ENCODE measurements around the gene UBE2G1.
"Not testable (repeated sequence)": the region's sequence is repeated elsewhere in the genome, so short reads cannot be mapped to it uniquely, and the experiment has no call there.

Gene UBE2G1

DNA sequence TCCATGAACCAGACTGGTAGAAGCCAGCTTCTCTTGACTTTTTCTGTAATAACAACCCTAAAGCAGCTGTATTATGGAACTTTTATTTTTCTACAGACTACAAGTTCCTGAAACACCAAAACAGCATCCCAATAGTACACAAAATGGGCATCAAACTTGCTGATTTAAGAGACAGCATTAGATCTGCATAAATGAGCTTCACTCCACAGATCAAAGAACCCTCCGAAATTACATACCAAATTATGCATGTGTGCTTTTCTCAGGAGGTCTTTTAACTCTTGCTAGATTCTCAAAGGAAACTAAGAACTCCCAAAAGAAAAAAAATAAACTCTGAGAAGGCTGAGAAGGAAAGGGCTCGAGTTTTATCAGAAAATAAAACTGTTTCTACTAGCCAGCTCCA, 12.3 kb downstream of the UBE2G1 start:
- no peak overlapping the region for H3K4me3 ChIP-seq (ENCODE audit: low read length)
- H3K4me1 ChIP-seq (ENCODE audit: control insufficient read depth, insufficient read depth, low read length), result peaks cover 17% of the 10 kb centered on the region
- H3K27me3 ChIP-seq (replicated peaks; ENCODE audit: control insufficient read depth, insufficient read depth, low read length), result no peaks in the 10 kb centered on the region
- no peak overlapping the region for H3K9ac ChIP-seq (ENCODE audit: low read length)
- H3K36me3 ChIP-seq (ENCODE audit: control insufficient read depth, insufficient read depth, low read length, severe bottlenecking), result no peaks in the 10 kb centered on the region
- H3K9me3 ChIP-seq (ENCODE audit: control insufficient read depth, low read length), result no peaks in the 10 kb centered on the region
- no peak for DNase-seq (ENCODE audit: low read depth)

GRCh38 chr17:4350214-4350613, 16.3 kb downstream of the UBE2G1 start:
- not testable (repeated sequence) for DNase-seq (ENCODE audit: low read depth); H3K27me3 ChIP-seq (replicated peaks; ENCODE audit: control insufficient read depth, insufficient read depth, low read length); H3K36me3 ChIP-seq (ENCODE audit: control insufficient read depth, insufficient read depth, low read length, severe bottlenecking); H3K4me3 ChIP-seq (ENCODE audit: low read length); H3K9ac ChIP-seq (ENCODE audit: low read length); H3K9me3 ChIP-seq (ENCODE audit: control insufficient read depth, low read length)
- peaks cover 14% of the 10 kb centered on the region for H3K4me1 ChIP-seq (ENCODE audit: control insufficient read depth, insufficient read depth, low read length)

GRCh38 chr17:4345581-4346252, 20.8 kb downstream of the UBE2G1 start:
- peaks cover 17% of the 10 kb centered on the region for H3K4me1 ChIP-seq (ENCODE audit: control insufficient read depth, insufficient read depth, low read length)
- DNase-seq (ENCODE audit: low read depth), result no peak
- no peak overlapping the region for H3K9ac ChIP-seq (ENCODE audit: low read length)
- H3K36me3 ChIP-seq (ENCODE audit: control insufficient read depth, insufficient read depth, low read length, severe bottlenecking), result no peaks in the 10 kb centered on the region
- H3K9me3 ChIP-seq (ENCODE audit: control insufficient read depth, low read length), result no peaks in the 10 kb centered on the region
- no peak overlapping the region for H3K4me3 ChIP-seq (ENCODE audit: low read length)
- H3K27me3 ChIP-seq (replicated peaks; ENCODE audit: control insufficient read depth, insufficient read depth, low read length), result no peaks in the 10 kb centered on the region

DNA sequence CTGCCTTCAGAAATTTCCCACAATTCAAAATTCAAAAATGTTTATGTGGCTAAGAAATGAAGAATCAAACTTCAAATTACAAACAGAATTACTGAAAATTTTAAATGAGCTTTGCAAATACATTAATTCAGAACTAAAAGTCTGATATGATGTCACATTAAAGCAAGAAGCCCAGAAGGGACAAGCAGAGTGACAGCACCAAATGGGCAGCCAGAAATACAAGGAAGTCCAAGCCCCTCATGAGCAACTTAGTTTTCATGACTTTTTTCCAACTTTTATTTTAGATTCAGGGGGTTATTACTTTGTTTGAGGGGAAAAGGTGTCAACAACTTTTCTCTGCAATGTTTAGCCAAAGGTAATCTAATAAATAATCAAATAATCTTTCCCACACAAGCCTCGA, 21.5 kb downstream of the UBE2G1 start:
- Histone ChIP-seq H3K4me1 (ENCODE audit: control insufficient read depth, insufficient read depth, low read length) (peaks cover 22% of the 10 kb centered on the region), H3K9ac (ENCODE audit: low read length) (no peak overlapping the region), H3K36me3 (ENCODE audit: control insufficient read depth, insufficient read depth, low read length, severe bottlenecking) (no peaks in the 10 kb centered on the region), H3K4me3 (ENCODE audit: low read length) (no peak overlapping the region), H3K9me3 (ENCODE audit: control insufficient read depth, low read length) (no peaks in the 10 kb centered on the region), H3K27me3 (replicated peaks; ENCODE audit: control insufficient read depth, insufficient read depth, low read length) (no peaks in the 10 kb centered on the region)
- DNase-seq (ENCODE audit: low read depth), result no peak

- Histone ChIP-seq H3K9me3 (ENCODE audit: control insufficient read depth, low read length) (no peaks in the 10 kb centered on the region), H3K4me1 (ENCODE audit: control insufficient read depth, insufficient read depth, low read length) (peaks cover 22% of the 10 kb centered on the region), H3K4me3 (ENCODE audit: low read length) (no peak overlapping the region), H3K27me3 (replicated peaks; ENCODE audit: control insufficient read depth, insufficient read depth, low read length) (no peaks in the 10 kb centered on the region), H3K36me3 (ENCODE audit: control insufficient read depth, insufficient read depth, low read length, severe bottlenecking) (no peaks in the 10 kb centered on the region), H3K9ac (ENCODE audit: low read length) (no peak overlapping the region)
- DNase-seq (ENCODE audit: low read depth), result no peak
Observed at GRCh38 chr17:4342535-4342934, 23.9 kb downstream of the UBE2G1 start.

GRCh38 chr17:4341616-4341977, 24.9 kb downstream of the UBE2G1 start:
- H3K9me3 ChIP-seq (ENCODE audit: control insufficient read depth, low read length), result no peaks in the 10 kb centered on the region
- no peaks in the 10 kb centered on the region for H3K27me3 ChIP-seq (replicated peaks; ENCODE audit: control insufficient read depth, insufficient read depth, low read length)
- DNase-seq (ENCODE audit: low read depth), result no peak
- peaks cover 25% of the 10 kb centered on the region for H3K4me1 ChIP-seq (ENCODE audit: control insufficient read depth, insufficient read depth, low read length)
- no peaks in the 10 kb centered on the region for H3K36me3 ChIP-seq (ENCODE audit: control insufficient read depth, insufficient read depth, low read length, severe bottlenecking)
- peak overlapping the region; percentile 36 for H3K4me3 ChIP-seq (ENCODE audit: low read length)
- H3K9ac ChIP-seq (ENCODE audit: low read length), result no peak overlapping the region

DNA sequence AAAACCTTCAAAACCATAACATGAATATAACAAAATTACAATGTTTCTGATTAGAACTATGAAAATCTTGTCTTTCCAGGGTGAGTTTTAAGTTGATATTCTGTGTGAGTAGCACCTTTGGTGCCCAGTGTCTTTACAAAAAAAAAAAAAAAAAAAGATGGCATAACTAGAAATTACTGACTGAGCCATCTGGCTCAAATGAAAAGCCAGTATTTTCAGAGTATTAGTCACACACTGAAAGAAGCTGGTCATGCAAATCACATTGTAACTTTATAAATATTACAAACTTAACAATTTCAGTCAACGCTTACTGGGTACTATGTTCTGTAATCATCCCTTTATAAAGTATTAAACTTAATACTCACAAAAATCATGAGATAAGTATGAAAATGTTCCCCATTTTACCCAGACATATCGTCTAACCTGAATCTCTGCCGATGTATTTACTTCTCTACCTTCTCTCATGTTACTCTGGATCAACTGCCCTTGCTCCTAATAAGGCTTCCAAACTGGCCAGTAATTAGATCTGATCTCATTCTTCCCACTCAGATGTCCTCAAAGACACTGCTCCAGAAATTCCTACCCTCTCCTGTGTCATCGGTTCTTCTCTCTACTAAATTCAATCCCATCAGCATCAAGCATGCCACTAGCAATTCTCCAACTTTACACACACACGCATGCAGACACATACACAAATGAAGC, 25.4 kb downstream of the UBE2G1 start:
- DNase-seq (ENCODE audit: low read depth), result peak; percentile 25
- Histone ChIP-seq H3K4me1 (ENCODE audit: control insufficient read depth, insufficient read depth, low read length) (peaks cover 27% of the 10 kb centered on the region), H3K4me3 (ENCODE audit: low read length) (peak overlapping the region; percentile 36), H3K9me3 (ENCODE audit: control insufficient read depth, low read length) (no peaks in the 10 kb centered on the region), H3K27me3 (replicated peaks; ENCODE audit: control insufficient read depth, insufficient read depth, low read length) (no peaks in the 10 kb centered on the region), H3K36me3 (ENCODE audit: control insufficient read depth, insufficient read depth, low read length, severe bottlenecking) (no peaks in the 10 kb centered on the region), H3K9ac (ENCODE audit: low read length) (no peak overlapping the region)

DNA sequence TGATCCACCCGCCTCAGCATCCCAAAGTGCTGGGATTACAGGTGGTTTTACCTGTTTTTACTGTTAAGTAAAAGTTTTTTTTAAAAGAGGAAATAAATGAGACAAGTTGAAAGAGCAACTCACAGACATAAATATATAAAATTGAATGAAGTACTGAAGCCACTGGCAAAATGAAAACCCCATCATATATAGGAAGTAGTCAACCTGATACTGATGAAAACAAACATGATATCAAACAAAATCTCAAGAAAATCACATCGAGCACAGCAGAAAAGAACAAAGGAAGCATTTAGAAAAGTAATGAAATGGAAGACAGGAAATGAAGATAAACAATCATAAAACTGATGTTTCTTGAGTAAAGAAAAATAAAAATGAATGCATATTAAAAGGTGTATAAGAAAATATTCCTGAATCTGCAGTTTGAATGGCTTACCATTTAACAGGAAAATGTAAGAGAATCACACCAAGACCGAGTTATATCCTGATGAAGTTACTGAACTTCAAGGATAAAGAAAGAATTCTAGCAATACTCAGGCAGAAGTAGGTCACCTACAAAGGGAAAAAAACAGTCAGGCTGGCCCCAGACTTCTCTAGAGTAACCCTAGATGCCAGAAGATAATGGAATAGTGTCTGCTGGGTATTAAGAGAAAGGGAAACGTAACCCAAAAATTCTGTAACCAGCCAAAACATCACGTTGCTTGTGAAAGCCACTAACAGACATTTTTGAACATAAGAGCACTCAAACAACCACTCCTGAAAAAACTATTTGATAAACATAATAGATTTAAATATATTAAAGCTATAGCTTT, 31.5 kb downstream of the UBE2G1 start:
- H3K9ac ChIP-seq (ENCODE audit: low read length), result no peak overlapping the region
- no peaks in the 10 kb centered on the region for H3K36me3 ChIP-seq (ENCODE audit: control insufficient read depth, insufficient read depth, low read length, severe bottlenecking)
- H3K4me3 ChIP-seq (ENCODE audit: low read length), result no peak overlapping the region
- H3K27me3 ChIP-seq (replicated peaks; ENCODE audit: control insufficient read depth, insufficient read depth, low read length), result no peaks in the 10 kb centered on the region
- H3K9me3 ChIP-seq (ENCODE audit: control insufficient read depth, low read length), result no peaks in the 10 kb centered on the region
- no peak for DNase-seq (ENCODE audit: low read depth)
- peaks cover 11% of the 10 kb centered on the region for H3K4me1 ChIP-seq (ENCODE audit: control insufficient read depth, insufficient read depth, low read length)

DNA sequence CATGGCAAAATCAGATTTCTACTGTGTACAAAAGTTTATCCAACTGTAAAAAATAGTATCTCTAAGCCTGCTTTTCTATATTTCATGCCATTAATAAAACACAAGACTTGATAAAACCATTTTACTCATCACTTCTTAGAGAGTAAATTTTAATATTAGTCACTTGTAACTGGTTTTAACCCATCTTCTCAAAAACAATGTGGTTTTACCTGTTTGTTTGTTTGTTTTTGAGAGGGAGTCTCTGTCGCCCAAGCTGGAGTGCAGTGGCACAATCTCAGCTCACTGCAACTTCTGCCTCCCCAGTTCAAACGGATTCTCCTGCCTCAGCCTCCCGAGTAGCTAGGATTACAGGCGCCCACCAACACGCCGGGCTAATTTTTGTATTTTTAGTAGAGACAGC, 32.1 kb downstream of the UBE2G1 start:
- H3K4me3 ChIP-seq (ENCODE audit: low read length), result no peak overlapping the region
- no peaks in the 10 kb centered on the region for H3K27me3 ChIP-seq (replicated peaks; ENCODE audit: control insufficient read depth, insufficient read depth, low read length)
- H3K9me3 ChIP-seq (ENCODE audit: control insufficient read depth, low read length), result no peaks in the 10 kb centered on the region
- H3K36me3 ChIP-seq (ENCODE audit: control insufficient read depth, insufficient read depth, low read length, severe bottlenecking), result no peaks in the 10 kb centered on the region
- peaks cover 17% of the 10 kb centered on the region for H3K4me1 ChIP-seq (ENCODE audit: control insufficient read depth, insufficient read depth, low read length)
- H3K9ac ChIP-seq (ENCODE audit: low read length), result no peak overlapping the region
- DNase-seq (ENCODE audit: low read depth), result no peak

DNA sequence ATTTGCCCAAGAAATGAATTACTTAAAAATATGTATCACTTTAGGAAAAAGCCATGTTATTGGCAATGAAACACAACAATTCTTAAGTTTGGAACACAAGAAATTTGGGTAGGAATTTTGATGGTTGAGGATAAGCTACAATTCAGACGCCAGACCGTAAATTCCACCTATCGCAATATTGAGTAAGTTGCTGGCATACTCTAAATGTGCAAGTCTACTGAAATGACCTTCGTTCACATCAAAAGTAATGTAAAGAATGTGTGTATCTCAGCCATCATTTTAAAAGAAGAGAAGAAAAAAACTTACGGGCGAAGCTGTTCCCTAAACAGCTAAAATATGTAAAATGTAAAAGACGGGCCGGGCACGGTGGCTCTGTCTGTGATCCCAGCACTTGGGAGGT, 33.4 kb downstream of the UBE2G1 start:
- Histone ChIP-seq H3K9ac (ENCODE audit: low read length) (no peak overlapping the region), H3K27me3 (replicated peaks; ENCODE audit: control insufficient read depth, insufficient read depth, low read length) (no peaks in the 10 kb centered on the region), H3K36me3 (ENCODE audit: control insufficient read depth, insufficient read depth, low read length, severe bottlenecking) (no peaks in the 10 kb centered on the region), H3K4me3 (ENCODE audit: low read length) (no peak overlapping the region), H3K4me1 (ENCODE audit: control insufficient read depth, insufficient read depth, low read length) (peaks cover 19% of the 10 kb centered on the region), H3K9me3 (ENCODE audit: control insufficient read depth, low read length) (no peaks in the 10 kb centered on the region)
- no peak for DNase-seq (ENCODE audit: low read depth)

GRCh38 chr17:4332296-4332970, 34.0 kb downstream of the UBE2G1 start:
- no peak for DNase-seq (ENCODE audit: low read depth)
- peaks cover 25% of the 10 kb centered on the region for H3K4me1 ChIP-seq (ENCODE audit: control insufficient read depth, insufficient read depth, low read length)
- H3K9me3 ChIP-seq (ENCODE audit: control insufficient read depth, low read length), result no peaks in the 10 kb centered on the region
- H3K4me3 ChIP-seq (ENCODE audit: low read length), result no peak overlapping the region
- no peak overlapping the region for H3K9ac ChIP-seq (ENCODE audit: low read length)
- H3K36me3 ChIP-seq (ENCODE audit: control insufficient read depth, insufficient read depth, low read length, severe bottlenecking), result no peaks in the 10 kb centered on the region
- no peaks in the 10 kb centered on the region for H3K27me3 ChIP-seq (replicated peaks; ENCODE audit: control insufficient read depth, insufficient read depth, low read length)

Data from adipocyte (in vitro differentiated cells).